IPS-18c (cell line): Measurements from ENCODE around the gene GIMAP2.

Source experiments
- H3K4me3 ChIP-seq: 2 replicates; pipeline ENCODE4 v1.7.0; 2013; ENCODE audit warnings: low read depth, mild to moderate bottlenecking, low read length, moderate library complexity; ENCODE audit not compliant: insufficient read depth
- H3K9me3 ChIP-seq: one replicate; pipeline ENCODE4 v1.6.1; 2013; ENCODE audit warnings: mild to moderate bottlenecking, low read length, moderate library complexity; ENCODE audit not compliant: control insufficient read depth, insufficient read depth

Gene GIMAP2

DNA sequence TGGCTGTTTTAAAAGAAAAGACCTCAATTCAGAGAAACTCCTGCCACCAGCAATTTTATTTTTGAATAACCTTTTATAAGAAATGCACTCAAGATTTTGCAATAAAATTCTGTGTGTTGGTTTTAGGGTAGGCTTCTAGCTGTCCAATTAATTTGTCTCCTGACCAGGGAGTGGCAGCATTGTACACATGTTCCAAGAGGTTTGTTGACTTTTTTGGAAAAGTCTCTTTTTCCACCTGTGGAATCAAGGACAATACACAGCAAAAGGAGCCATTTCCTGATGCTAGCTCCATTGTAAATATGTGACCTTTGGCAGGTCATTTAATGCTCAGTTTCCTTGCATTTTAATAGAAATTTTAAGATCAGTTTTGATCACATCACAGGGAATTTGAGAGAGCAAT, 53.5 kb downstream of the GIMAP2 start:
- Histone ChIP-seq H3K9me3 (no peaks in the 10 kb centered on the region), H3K4me3 (no peak overlapping the region)

DNA sequence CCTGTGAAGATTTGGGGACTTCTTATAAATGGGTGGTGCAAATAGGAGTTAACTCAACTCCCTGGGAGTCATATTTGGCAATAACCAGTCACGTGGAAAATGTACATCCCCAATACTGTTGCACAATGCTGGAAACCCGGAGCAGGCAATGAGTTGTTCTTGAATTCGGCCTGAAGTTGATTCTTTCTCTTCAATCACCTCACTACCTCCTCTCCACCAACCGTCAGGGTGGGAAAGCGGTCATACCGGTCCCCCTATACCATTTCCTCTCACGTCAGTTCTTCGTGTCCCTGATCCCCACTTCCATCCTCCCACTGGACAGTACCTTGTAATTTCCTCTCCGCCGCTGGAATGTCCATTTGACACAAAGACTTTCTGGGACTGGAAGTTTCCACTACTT, 54.5 kb downstream of the GIMAP2 start:
- Histone ChIP-seq H3K9me3 (no peaks in the 10 kb centered on the region), H3K4me3 (no peak overlapping the region)

DNA sequence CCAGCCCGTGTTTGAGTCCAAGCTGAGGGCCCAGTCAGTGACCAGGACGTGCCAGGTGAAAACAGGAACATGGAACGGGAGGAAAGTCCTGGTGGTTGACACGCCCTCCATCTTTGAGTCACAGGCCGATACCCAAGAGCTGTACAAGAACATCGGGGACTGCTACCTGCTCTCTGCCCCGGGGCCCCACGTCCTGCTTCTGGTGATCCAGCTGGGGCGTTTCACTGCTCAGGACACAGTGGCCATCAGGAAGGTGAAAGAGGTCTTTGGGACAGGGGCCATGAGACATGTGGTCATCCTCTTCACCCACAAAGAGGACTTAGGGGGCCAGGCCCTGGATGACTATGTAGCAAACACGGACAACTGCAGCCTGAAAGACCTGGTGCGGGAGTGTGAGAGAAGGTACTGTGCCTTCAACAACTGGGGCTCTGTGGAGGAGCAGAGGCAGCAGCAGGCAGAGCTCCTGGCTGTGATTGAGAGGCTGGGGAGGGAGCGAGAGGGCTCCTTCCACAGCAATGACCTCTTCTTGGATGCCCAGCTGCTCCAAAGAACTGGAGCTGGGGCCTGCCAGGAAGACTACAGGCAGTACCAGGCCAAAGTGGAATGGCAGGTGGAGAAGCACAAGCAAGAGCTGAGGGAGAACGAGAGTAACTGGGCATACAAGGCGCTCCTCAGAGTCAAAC, 56.9 kb downstream of the GIMAP2 start:
- Histone ChIP-seq H3K4me3 (no peak overlapping the region), H3K9me3 (no peaks in the 10 kb centered on the region)
